SK-N-SH (cell line): ENCODE measurements around the gene LRRC38. TPM values are rescaled to one million over a fixed set of nuclear protein-coding genes. Genes with fewer than 3 reads are reported as not detected.

ENCODE experiments used
- CTCF ChIA-PET: fragments of 300-600, 350-600 bp; formaldehyde crosslinking; extraction: SDS; loops from one replicate; lab custom pipeline; 2021; lab: Yijun Ruan, JAX
- POLR2A ChIA-PET: fragments of 350-600 bp; sonication (Branson Sonifier 250); formaldehyde crosslinking; extraction: SDS; loops from one replicate; lab custom pipeline; 2020; ENCODE audit warnings: antibody characterized with exemption, inconsistent platforms; lab: Yijun Ruan, JAX
- DNase-seq: peaks from one replicate; pipeline ENCODE4 v3.0.0; 2012
- H2AFZ ChIP-seq: fragments of 200-600 bp; sonication (generic); 2 replicates; pipeline ENCODE4 v1.8.1; 2016; ENCODE audit warnings: antibody characterized with exemption, mild to moderate bottlenecking, low read depth
- H3F3A ChIP-seq: fragments of 200-600 bp; sonication (generic); replicated peaks from 2 replicates; pipeline ENCODE3; 2016; ENCODE audit warnings: antibody characterized with exemption, mild to moderate bottlenecking; ENCODE audit not compliant: insufficient read depth
- H3K27ac ChIP-seq, 2 experiments: fragments of 200-500 bp in 1 of 2; fragments of 200-600 bp in 1 of 2; sonication (Bioruptor generic) in 1 of 2; sonication (generic), shearing (Covaris generic) in 1 of 2; 2 replicates each; pipeline versions ENCODE4 v1.5.1 to v1.6.1; 2014 to 2016; ENCODE audit warnings: low read depth in 2 of 2, inconsistent platforms in 1 of 2, low read length in 1 of 2, mild to moderate bottlenecking in 1 of 2, mixed read lengths in 1 of 2
- H3K27me3 ChIP-seq: fragments of 200-600 bp; sonication (generic), shearing (Covaris generic); 2 replicates; pipeline ENCODE4 v1.6.1; 2016; ENCODE audit warnings: mixed run types; ENCODE audit not compliant: insufficient read depth
- H3K36me3 ChIP-seq, 2 experiments: fragments of 200-500 bp in 1 of 2; fragments of 200-600 bp in 1 of 2; sonication (Bioruptor generic) in 1 of 2; sonication (generic) in 1 of 2; replicated peaks in 1 of 2; 2 replicates each; pipeline versions ENCODE3 to v1.5.1; 2014 to 2016; ENCODE audit warnings: low read length in 1 of 2, mild to moderate bottlenecking in 1 of 2; ENCODE audit not compliant: insufficient read depth in 2 of 2, control insufficient read depth in 1 of 2
- H3K4me1 ChIP-seq, 2 experiments: fragments of 200-500 bp in 1 of 2; fragments of 200-600 bp in 1 of 2; sonication (Bioruptor generic) in 1 of 2; sonication (generic), shearing (Covaris generic) in 1 of 2; 2 replicates each; pipeline versions ENCODE4 v1.5.1 to v1.6.1; 2014 to 2016; ENCODE audit warnings: low read depth in 1 of 2, low read length in 1 of 2, mixed run types in 1 of 2; ENCODE audit not compliant: insufficient read depth in 2 of 2, control insufficient read depth in 1 of 2
- H3K4me2 ChIP-seq: fragments of 200-600 bp; sonication (generic), shearing (Covaris generic); 2 replicates; pipeline ENCODE4 v1.6.1; 2017; ENCODE audit warnings: mixed run types
- H3K4me3 ChIP-seq, 2 experiments: fragments of 200-500 bp in 1 of 2; fragments of 200-600 bp in 1 of 2; sonication (Bioruptor generic) in 1 of 2; sonication (generic), shearing (Covaris generic) in 1 of 2; 2 replicates each; pipeline versions ENCODE4 v1.5.1 to v1.8.1; 2014 to 2016; ENCODE audit warnings: low read depth in 2 of 2, inconsistent platforms in 1 of 2, low read length in 1 of 2, mild to moderate bottlenecking in 1 of 2, mixed read lengths in 1 of 2, moderate library complexity in 1 of 2
- H3K79me2 ChIP-seq: fragments of 200-600 bp; sonication (generic); 2 replicates; pipeline ENCODE4 v1.8.1; 2017; ENCODE audit warnings: mild to moderate bottlenecking; ENCODE audit not compliant: insufficient read depth
- H3K9ac ChIP-seq: fragments of 200-600 bp; sonication (generic); 2 replicates; pipeline ENCODE4 v1.6.1; 2017; ENCODE audit warnings: mixed run types
- H3K9me2 ChIP-seq: fragments of 200-600 bp; sonication (generic); 2 replicates; pipeline ENCODE4 v1.6.1; 2017; ENCODE audit warnings: mixed run types
- H3K9me3 ChIP-seq: fragments of 200-600 bp; sonication (generic); 2 replicates; pipeline ENCODE4 v1.6.1; 2017; ENCODE audit warnings: mixed run types, mild to moderate bottlenecking, moderate library complexity
- H4K20me1 ChIP-seq: fragments of 200-600 bp; sonication (generic); 2 replicates; pipeline ENCODE4 v1.6.1; 2017; ENCODE audit warnings: mild to moderate bottlenecking, mixed run types; ENCODE audit not compliant: insufficient read depth
- CTCF ChIP-seq: fragments of 200-600 bp; sonication (generic); IDR thresholded peaks from 2 replicates; pipeline ENCODE4 v1.6.1; 2017; ENCODE audit warnings: antibody characterized with exemption, mild to moderate bottlenecking, moderate library complexity
- ELF1 ChIP-seq: IDR thresholded peaks from 2 replicates; pipeline ENCODE4 v1.4.0; 2012
- EP300 ChIP-seq, 2 experiments: IDR thresholded peaks; 2 replicates each; pipeline versions ENCODE4 v1.4.0 to v1.6.1; 2012; ENCODE audit warnings: borderline replicate concordance in 1 of 2, low read depth in 1 of 2, low read length in 1 of 2
- FOXM1 ChIP-seq: IDR thresholded peaks from 2 replicates; pipeline ENCODE4 v1.4.0; 2012; ENCODE audit warnings: low read depth, mild to moderate bottlenecking
- GATA2 ChIP-seq: sonication (generic); formaldehyde crosslinking; IDR thresholded peaks from 2 replicates; pipeline ENCODE4 v1.5.0; 2020; ENCODE audit warnings: mild to moderate bottlenecking, missing genetic modification reagents
- NFIC ChIP-seq: IDR thresholded peaks from 2 replicates; pipeline ENCODE4 v1.4.0; 2012; ENCODE audit warnings: borderline replicate concordance
- REST ChIP-seq: IDR thresholded peaks from 2 replicates; pipeline ENCODE4 v1.6.1; 2012; ENCODE audit warnings: mild to moderate bottlenecking, low read depth, low read length, moderate library complexity
- RFX5 ChIP-seq: IDR thresholded peaks from 2 replicates; pipeline ENCODE4 v1.6.1; 2012; ENCODE audit warnings: mild to moderate bottlenecking, improper control_type of control experiment, low read length
- RXRA ChIP-seq: IDR thresholded peaks from 2 replicates; pipeline ENCODE4 v1.4.0; 2012; ENCODE audit warnings: low read depth, mild to moderate bottlenecking, borderline replicate concordance
- SMC3 ChIP-seq: IDR thresholded peaks from 2 replicates; pipeline ENCODE4 v1.6.1; 2012; ENCODE audit warnings: low read depth, low read length, improper control_type of control experiment
- TAF1 ChIP-seq: IDR thresholded peaks from 2 replicates; pipeline ENCODE4 v1.6.1; 2012; ENCODE audit warnings: low read depth, mild to moderate bottlenecking, low read length, moderate library complexity, borderline replicate concordance
- TEAD4 ChIP-seq: IDR thresholded peaks from 2 replicates; pipeline ENCODE4 v1.4.0; 2012; ENCODE audit warnings: mild to moderate bottlenecking, borderline replicate concordance; ENCODE audit not compliant: insufficient read depth
- YY1 ChIP-seq: IDR thresholded peaks from 2 replicates; pipeline ENCODE4 v1.4.0; 2012; ENCODE audit warnings: low read depth, mild to moderate bottlenecking
- WGBS: methylation state at CpG from one replicate; pipeline ENCODE4 v1.1.6; 2017; ENCODE audit warnings: low lambda C conversion rate; 5-methylcytosine and 5-hydroxymethylcytosine counted together
- polyA plus RNA-seq, 3 experiments: library from polyadenylated mRNA; depleted of rRNA; stranded (reverse); fragments of >200 nt; gene quantifications; 2 replicates each; pipeline ENCODE4 v1.2.3, GENCODE V29; 2012
- TF ChIP-seq, protein P1 (sequence below): fragments of 150-350 bp; IDR thresholded peaks from 2 replicates; pipeline ENCODE4 v1.6.1; 2016; ENCODE audit warnings: mild to moderate bottlenecking, low read depth, low read length

The LRRC38 gene
- polyA plus RNA-seq, 1 of the 3 experiments (the other 2 are of a cell fraction): 0.02 TPM

DNA sequence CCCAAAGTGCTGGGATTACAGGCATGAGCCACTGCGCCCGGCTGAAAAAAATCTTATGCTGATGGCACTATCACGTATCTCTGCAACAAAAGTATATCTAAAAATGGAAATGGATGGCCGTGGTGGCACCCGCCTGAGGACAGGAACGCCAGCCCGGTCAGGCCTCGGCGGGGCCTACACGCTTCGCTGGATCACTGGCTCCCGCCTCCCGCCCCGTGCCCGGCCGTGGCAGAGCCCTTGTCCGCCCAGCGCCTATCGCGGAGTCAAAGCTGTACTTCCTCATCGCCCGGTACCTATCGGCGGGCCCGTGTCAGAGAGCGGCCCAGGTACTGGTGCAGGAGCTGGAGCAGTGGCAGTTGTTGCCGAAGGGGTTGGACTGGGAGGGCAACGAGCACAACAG lies 41.0 kb upstream of the LRRC38 start:
- H3F3A ChIP-seq: no peaks in the 10 kb centered on the region
- WGBS: 9% methylated on average over 6 of the region's 28 CpGs
- no peaks in the 10 kb centered on the region for H3K9me2 ChIP-seq
- no peaks in the 10 kb centered on the region for H4K20me1 ChIP-seq
- no peak overlapping the region for H3K9ac ChIP-seq
- no peaks in the 10 kb centered on the region for H3K9me3 ChIP-seq
- no peak overlapping the region for H3K4me3 ChIP-seq
- no peaks in the 10 kb centered on the region for H3K4me1 ChIP-seq
- H3K27me3 ChIP-seq: peaks cover 20% of the 10 kb centered on the region; the same call in 1 of the 2 replicates
- no peak overlapping the region for H2AFZ ChIP-seq
- no peaks in the 10 kb centered on the region for H3K36me3 ChIP-seq
- no peak overlapping the region for H3K27ac ChIP-seq
- H3K4me2 ChIP-seq: no peak overlapping the region
- no peak for DNase-seq
- ChIA-PET CTCF (no interaction called here), POLR2A (no interaction called here)
- no peaks in the 10 kb centered on the region for H3K79me2 ChIP-seq
- TF ChIP-seq EP300 (IDR thresholded peaks at IDR 0.05; ENCODE audit: borderline replicate concordance in 1 of 2, low read depth in 1 of 2, low read length in 1 of 2) (no peak), CTCF (no peak), ELF1 (no peak), GATA2 (CRISPR knock-in tag) (no peak), TEAD4 (no peak), SMC3 (no peak), RXRA (no peak), RFX5 (no peak), REST (no peak), TAF1 (no peak), YY1 (no peak), NFIC (no peak), FOXM1 (no peak)
- TF ChIP-seq, protein P1, sequence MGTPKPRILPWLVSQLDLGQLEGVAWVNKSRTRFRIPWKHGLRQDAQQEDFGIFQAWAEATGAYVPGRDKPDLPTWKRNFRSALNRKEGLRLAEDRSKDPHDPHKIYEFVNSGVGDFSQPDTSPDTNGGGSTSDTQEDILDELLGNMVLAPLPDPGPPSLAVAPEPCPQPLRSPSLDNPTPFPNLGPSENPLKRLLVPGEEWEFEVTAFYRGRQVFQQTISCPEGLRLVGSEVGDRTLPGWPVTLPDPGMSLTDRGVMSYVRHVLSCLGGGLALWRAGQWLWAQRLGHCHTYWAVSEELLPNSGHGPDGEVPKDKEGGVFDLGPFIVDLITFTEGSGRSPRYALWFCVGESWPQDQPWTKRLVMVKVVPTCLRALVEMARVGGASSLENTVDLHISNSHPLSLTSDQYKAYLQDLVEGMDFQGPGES: no peak
